H1 (cell line): ENCODE data around the gene TNS3. TPM values are rescaled to one million over a fixed set of nuclear protein-coding genes. Genes with fewer than 3 reads are reported as not detected.

Source experiments
- CTCF ChIA-PET: fragments of 300-600 bp; sonication (Branson Sonifier 250); formaldehyde crosslinking; loops from one replicate; lab custom pipeline; 2021; ENCODE audit not compliant: partially characterized antibody; lab: Charles Lee
- POLR2A ChIA-PET: fragments of 300-600 bp; sonication (Branson Sonifier 250); formaldehyde crosslinking; loops from one replicate; lab custom pipeline; 2021; ENCODE audit warnings: inconsistent platforms; ENCODE audit not compliant: partially characterized antibody; lab: Charles Lee
- DNase-seq, 2 experiments: peaks; one replicate each; pipeline versions ENCODE4 v3.0.0 to v3.0.0-alpha.2; 2010 to 2022; ENCODE audit warnings: low spot score in 2 of 2, low read depth in 1 of 2, mixed read lengths in 1 of 2
- FAIRE-seq: peaks from 2 replicates; lab custom pipeline; 2011; peaks lifted over from hg19 to GRCh38; lab: Jason Lieb, UNC
- H2AFZ ChIP-seq: 2 replicates; pipeline ENCODE4 v1.8.1; 2012; ENCODE audit warnings: low read length, inconsistent platforms
- H2AK5ac ChIP-seq: 2 replicates; pipeline ENCODE4 v1.6.1; 2013; ENCODE audit warnings: low read depth, low read length
- H2BK120ac ChIP-seq: replicated peaks from 2 replicates; pipeline ENCODE3; 2013; ENCODE audit warnings: low read depth, low read length, inconsistent platforms
- H2BK12ac ChIP-seq: 2 replicates; pipeline ENCODE4 v1.6.1; 2013; ENCODE audit warnings: low read depth, low read length
- H2BK15ac ChIP-seq: 2 replicates; pipeline ENCODE4 v1.6.1; 2013; ENCODE audit warnings: low read length
- H2BK20ac ChIP-seq: 2 replicates; pipeline ENCODE4 v1.6.1; 2013; ENCODE audit warnings: low read length
- H2BK5ac ChIP-seq: 2 replicates; pipeline ENCODE4 v1.6.1; 2013; ENCODE audit warnings: low read depth, low read length
- H3K14ac ChIP-seq: 2 replicates; pipeline ENCODE4 v1.6.1; 2013; ENCODE audit warnings: inconsistent platforms; ENCODE audit not compliant: insufficient read length
- H3K18ac ChIP-seq: 2 replicates; pipeline ENCODE4 v1.6.1; 2013; ENCODE audit warnings: low read length; ENCODE audit errors: extremely low read depth
- H3K23ac ChIP-seq: 2 replicates; pipeline ENCODE4 v1.6.1; 2013; ENCODE audit warnings: inconsistent platforms; ENCODE audit not compliant: insufficient read length
- H3K23me2 ChIP-seq: 2 replicates; pipeline ENCODE4 v1.6.1; 2013; ENCODE audit warnings: low read depth, low read length
- H3K27ac ChIP-seq: 2 replicates; pipeline ENCODE4 v1.6.1; 2011; ENCODE audit warnings: low read depth, low read length, inconsistent platforms
- H3K27me3 ChIP-seq, 4 experiments: replicated peaks in 1 of 4; 1 replicate in 1 of 4; 2 replicates in 3 of 4; pipeline versions ENCODE4 v1.6.1 to v1.8.1; 2011 to 2013; ENCODE audit warnings: low read length in 3 of 4, mild to moderate bottlenecking in 3 of 4, inconsistent platforms in 2 of 4, mixed read lengths in 2 of 4, moderate library complexity in 1 of 4; ENCODE audit not compliant: control insufficient read depth in 3 of 4, insufficient read depth in 3 of 4; ENCODE audit errors: extremely low read depth in 1 of 4
- H3K36me3 ChIP-seq, 4 experiments: 2 replicates each; pipeline versions ENCODE4 v1.6.1 to v1.8.1; 2011 to 2013; ENCODE audit warnings: mild to moderate bottlenecking in 4 of 4, low read length in 3 of 4, moderate library complexity in 2 of 4, control low read depth in 1 of 4, inconsistent platforms in 1 of 4; ENCODE audit not compliant: insufficient read depth in 4 of 4, control insufficient read depth in 2 of 4
- H3K4ac ChIP-seq: replicated peaks from 2 replicates; pipeline ENCODE3; 2013; ENCODE audit warnings: low read length, low read depth, mixed read lengths, inconsistent platforms; ENCODE audit not compliant: insufficient read length
- H3K4me1 ChIP-seq, 4 experiments: replicated peaks in 1 of 4; 1 replicate in 1 of 4; 2 replicates in 3 of 4; pipeline versions ENCODE4 v1.6.1 to v1.8.1; 2011 to 2013; ENCODE audit warnings: low read length in 3 of 4, inconsistent platforms in 2 of 4, mixed read lengths in 1 of 4; ENCODE audit not compliant: insufficient read depth in 4 of 4, control insufficient read depth in 3 of 4
- H3K4me2 ChIP-seq, 2 experiments: 2 replicates each; pipeline versions ENCODE4 v1.6.1 to v1.8.1; 2011 to 2013; ENCODE audit warnings: low read depth in 2 of 2, low read length in 2 of 2, control low read depth in 1 of 2, inconsistent platforms in 1 of 2, mild to moderate bottlenecking in 1 of 2; ENCODE audit not compliant: insufficient read depth in 1 of 2
- H3K4me3 ChIP-seq, 4 experiments: fragments of 200-600, 300-600 bp in 1 of 4; sonication (generic), shearing (Covaris generic), sonication (Bioruptor Twin) in 1 of 4; 2 replicates each; pipeline versions ENCODE4 v1.5.1 to v1.8.1; 2011 to 2016; ENCODE audit warnings: low read length in 4 of 4, low read depth in 3 of 4, control low read depth in 2 of 4, inconsistent platforms in 2 of 4, mild to moderate bottlenecking in 2 of 4, mixed read lengths in 1 of 4, moderate library complexity in 1 of 4; ENCODE audit not compliant: insufficient read depth in 2 of 4; ENCODE audit errors: extremely low read depth in 1 of 4
- H3K56ac ChIP-seq: replicated peaks from 2 replicates; pipeline ENCODE3; 2013; ENCODE audit warnings: low read depth, mild to moderate bottlenecking, mixed read lengths, low read length, inconsistent platforms; ENCODE audit not compliant: insufficient read length
- H3K79me1 ChIP-seq: 2 replicates; pipeline ENCODE4 v1.6.1; 2013; ENCODE audit warnings: low read depth, low read length, control low read depth
- H3K79me2 ChIP-seq, 2 experiments: 2 replicates each; pipeline versions ENCODE4 v1.6.1 to v1.8.1; 2012 to 2013; ENCODE audit warnings: low read length in 2 of 2, mild to moderate bottlenecking in 2 of 2, inconsistent platforms in 1 of 2; ENCODE audit not compliant: insufficient read depth in 2 of 2, control insufficient read depth in 1 of 2
- H3K9ac ChIP-seq, 4 experiments: replicated peaks in 1 of 4; 1 replicate in 1 of 4; 2 replicates in 3 of 4; pipeline versions ENCODE4 v1.6.1 to v1.8.1; 2011 to 2013; ENCODE audit warnings: low read depth in 3 of 4, low read length in 3 of 4, control low read depth in 2 of 4, mild to moderate bottlenecking in 2 of 4, moderate library complexity in 2 of 4, inconsistent platforms in 1 of 4; ENCODE audit errors: extremely low read depth in 1 of 4
- H3K9me3 ChIP-seq, 2 experiments: 2 replicates each; pipeline versions ENCODE4 v1.6.1 to v1.8.1; 2012 to 2013; ENCODE audit warnings: mild to moderate bottlenecking in 2 of 2, moderate library complexity in 2 of 2, control low read depth in 1 of 2, inconsistent platforms in 1 of 2, low read depth in 1 of 2, low read length in 1 of 2, mixed read lengths in 1 of 2; ENCODE audit not compliant: insufficient read depth in 2 of 2
- H4K20me1 ChIP-seq, 2 experiments: replicated peaks in 1 of 2; 2 replicates each; pipeline versions ENCODE3 to v1.8.1; 2011 to 2013; ENCODE audit warnings: inconsistent platforms in 2 of 2, low read length in 2 of 2, mild to moderate bottlenecking in 1 of 2; ENCODE audit not compliant: insufficient read depth in 2 of 2, control insufficient read depth in 1 of 2
- H4K5ac ChIP-seq: 2 replicates; pipeline ENCODE4 v1.6.1; 2013; ENCODE audit warnings: low read length, low read depth, mixed read lengths, inconsistent platforms; ENCODE audit not compliant: insufficient read length
- H4K8ac ChIP-seq: 2 replicates; pipeline ENCODE4 v1.8.0; 2013; ENCODE audit warnings: mild to moderate bottlenecking, moderate library complexity, low read length, inconsistent platforms; ENCODE audit not compliant: insufficient read depth; ENCODE audit errors: extremely low read depth
- H4K91ac ChIP-seq: replicated peaks from 2 replicates; pipeline ENCODE3; 2013; ENCODE audit warnings: low read length, mixed read lengths, inconsistent platforms; ENCODE audit not compliant: insufficient read length
- BRCA1 ChIP-seq: IDR thresholded peaks from 2 replicates; pipeline ENCODE4 v1.6.1; 2012; ENCODE audit warnings: low read depth, low read length, improper control_type of control experiment
- PHF8 ChIP-seq: fragments of 200-600 bp; sonication (generic); conservative IDR thresholded peaks from 2 replicates; pipeline ENCODE4 v1.7.1; 2012; ENCODE audit warnings: low read depth, mild to moderate bottlenecking, inconsistent platforms, low read length, moderate library complexity
- RNF2 ChIP-seq: fragments of 200-900, 300-1000 bp; sonication (generic); IDR thresholded peaks from 2 replicates; pipeline ENCODE4 v1.7.1; 2016; ENCODE audit warnings: borderline replicate concordance, low read depth, mild to moderate bottlenecking, antibody characterized with exemption, low read length; ENCODE audit not compliant: poor library complexity, severe bottlenecking; ENCODE audit errors: missing control alignments
- TAF7 ChIP-seq: optimal IDR thresholded peaks from 2 replicates; pipeline ENCODE3; 2011; ENCODE audit warnings: low read depth, mild to moderate bottlenecking, inconsistent platforms, low read length, moderate library complexity, borderline replicate concordance
- WGBS, 2 experiments: shearing (Covaris generic) in 1 of 2; methylation state at CpG; one replicate each; pipeline versions ENCODE4 v1.1.6 to v1.1.7; 2013 to 2015; ENCODE audit warnings: low lambda C conversion rate in 2 of 2, mixed read lengths in 2 of 2, inconsistent platforms in 1 of 2, low coverage in 1 of 2, missing lambda C conversion rate in 1 of 2; ENCODE audit not compliant: insufficient replicate concordance in 2 of 2, insufficient coverage in 1 of 2, insufficient read length in 1 of 2; ENCODE audit errors: extremely low coverage in 1 of 2, missing lambda C conversion rate in 1 of 2; 5-methylcytosine and 5-hydroxymethylcytosine counted together
- polyA plus RNA-seq, 7 experiments: library from polyadenylated mRNA; depleted of rRNA in 3 of 7; stranded (reverse) in 5 of 7; unstranded in 2 of 7; fragments of >200 nt in 5 of 7; fragments of 200-250 nt in 2 of 7; gene quantifications; 1 replicate in 5 of 7; 2 replicates in 1 of 7; 4 replicates in 1 of 7; pipeline versions ENCODE4 v1.2.1 to v1.2.3, GENCODE V29; 2011 to 2013; ENCODE audit warnings: missing spikeins in 2 of 7, mixed read lengths in 2 of 7
- total RNA-seq: library from RNA; stranded (reverse); fragmentation: NEBNext Ultra II Directional; extraction: Animal tissue kit (Norgen Biotek cat#: 25700); gene quantifications from 2 replicates; pipeline ENCODE4 v1.2.1, GENCODE V29; 2021

TNS3 gene
- total and polyA plus RNA-seq, 2 of the 8 experiments (the other 6 are each of a cell fraction or from before 2014, with no cell fraction given), result 11.9 to 24.2 TPM

DNA sequence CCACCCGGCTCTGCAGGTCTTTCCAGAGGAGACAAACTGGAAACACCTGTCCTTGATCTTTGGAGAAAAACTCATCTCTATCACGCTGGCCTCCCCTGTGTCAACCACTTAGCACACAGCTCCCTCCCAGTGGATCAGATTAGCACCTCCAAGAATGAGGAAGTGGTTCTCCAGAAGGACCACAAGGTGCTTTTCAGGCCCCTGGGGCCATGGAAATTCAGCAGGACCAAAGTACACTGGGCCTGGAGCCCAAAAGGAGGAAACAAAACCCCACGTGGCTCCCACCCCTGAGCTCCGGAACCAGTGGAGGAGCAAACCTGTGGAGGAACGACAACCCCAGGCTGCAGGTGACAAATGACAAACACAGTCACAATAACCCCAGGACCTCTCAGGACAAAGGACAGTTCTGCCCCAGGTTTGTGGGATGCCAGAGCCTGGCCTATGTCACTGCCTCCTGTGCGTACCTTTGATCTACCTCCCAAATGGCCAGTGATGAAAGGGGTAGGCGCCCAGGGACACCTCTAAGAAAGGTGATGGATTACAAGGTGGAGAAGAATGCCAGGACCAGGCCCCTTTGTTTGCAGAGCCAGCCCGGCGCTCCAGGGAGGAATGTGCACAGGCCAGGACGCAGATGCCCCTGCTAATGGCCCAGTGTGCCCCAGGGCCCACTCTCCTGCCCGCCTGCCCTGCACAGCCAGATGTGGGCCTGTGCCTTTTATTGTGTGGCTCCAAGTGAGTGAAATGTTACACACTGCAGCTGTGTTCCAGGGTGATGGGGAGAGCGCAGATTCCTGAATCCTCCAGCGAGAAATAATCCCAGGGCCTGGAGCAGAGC, 5.7 kb downstream of the TNS3 start:
- peaks cover 0 to 3% of the 10 kb centered on the region in 2 experiments for H4K20me1 ChIP-seq
- no peak overlapping the region for H2BK120ac ChIP-seq
- H3K79me2 ChIP-seq, result peaks cover 9 to 55% of the 10 kb centered on the region in 2 experiments
- ChIA-PET POLR2A (interaction anchor here (0.6 kb wide), 1 partner anchor 138 kb away, joined by 3 read pairs; no protein-coding TSS in a partner anchor), CTCF (interaction anchor here (0.6 kb wide), 1 partner anchor 280 kb away, joined by 3 read pairs; no protein-coding TSS in a partner anchor)
- peaks cover 17% of the 10 kb centered on the region for H3K79me1 ChIP-seq
- H4K8ac ChIP-seq, result peak overlapping the region; percentile 0; the same call in 1 of the 2 replicates
- peaks cover 9 to 35% (median 20%) of the 10 kb centered on the region in 4 experiments for H3K4me1 ChIP-seq
- no peak overlapping the region for H3K4ac ChIP-seq
- H3K56ac ChIP-seq, result no peak overlapping the region
- H3K9ac ChIP-seq, result no peak overlapping the region
- DNase-seq, result no peak
- H3K14ac ChIP-seq, result no peak overlapping the region
- H3K23ac ChIP-seq, result no peak overlapping the region
- no peak overlapping the region for H4K5ac ChIP-seq
- WGBS, 2 experiments, result 90% methylated on average over 13 of the region's 13 CpGs; no CpG with 5 or more reads in 1 of the 2 experiments
- no peaks in the 10 kb centered on the region for H3K27me3 ChIP-seq
- H3K23me2 ChIP-seq, result no peaks in the 10 kb centered on the region; the same call in 1 of the 2 replicates
- FAIRE-seq, result no peak
- H3K18ac ChIP-seq, result no peak overlapping the region
- H3K27ac ChIP-seq, result no peak overlapping the region
- no peak overlapping the region for H2BK12ac ChIP-seq
- H2AK5ac ChIP-seq, result no peak overlapping the region
- H2AFZ ChIP-seq, result no peak overlapping the region
- no peak overlapping the region for H2BK20ac ChIP-seq
- no peak overlapping the region for H3K4me3 ChIP-seq
- H2BK15ac ChIP-seq, result no peak overlapping the region
- H2BK5ac ChIP-seq, result no peak overlapping the region
- peak overlapping the region; percentile 31 for H4K91ac ChIP-seq
- H3K9me3 ChIP-seq, result no peaks in the 10 kb centered on the region
- no peaks in the 10 kb centered on the region for H3K36me3 ChIP-seq
- H3K4me2 ChIP-seq, result no peak overlapping the region
- TF ChIP-seq TAF7, result no peak
- no peak for TF ChIP-seq PHF8
- no peak for TF ChIP-seq RNF2
- TF ChIP-seq BRCA1, result no peak
